Natural killer cell (primary cell): ENCODE results near the gene CEP57L1. TPM values are rescaled to one million over a fixed set of nuclear protein-coding genes. Genes with fewer than 3 reads are reported as not detected.

Experiments
- ATAC-seq, 3 donors: fragments of 150-1000 bp in 2 of 3; fragments of 200-7000 bp in 1 of 3; cut with Tn5 transposase; 1 replicate in 1 of 3; 2 replicates in 2 of 3; pipeline ENCODE4 v1.10.0; 2021; ENCODE audit warnings: mild to moderate bottlenecking in 2 of 3, moderate library complexity in 2 of 3
- DNase-seq, 2 donors: peaks; one replicate each; pipeline versions ENCODE4 v3.0.0 to v3.0.0-alpha.2; 2013 to 2021; ENCODE audit warnings: mixed read lengths in 1 of 2
- H3K27ac ChIP-seq: one replicate; pipeline ENCODE4 v1.5.1; 2013; ENCODE audit warnings: mild to moderate bottlenecking, low read length
- H3K27me3 ChIP-seq: one replicate; pipeline ENCODE4 v1.6.1; 2013; ENCODE audit warnings: low read length; ENCODE audit not compliant: control insufficient read depth, insufficient read depth
- H3K36me3 ChIP-seq: one replicate; pipeline ENCODE4 v1.6.1; 2013; ENCODE audit warnings: low read length; ENCODE audit not compliant: control insufficient read depth, insufficient read depth
- H3K4me1 ChIP-seq: one replicate; pipeline ENCODE4 v1.6.1; 2013; ENCODE audit warnings: low read length; ENCODE audit not compliant: control insufficient read depth, insufficient read depth
- H3K4me3 ChIP-seq: one replicate; pipeline ENCODE4 v1.5.1; 2013; ENCODE audit warnings: low read length
- H3K9me3 ChIP-seq: one replicate; pipeline ENCODE4 v1.6.1; 2013; ENCODE audit warnings: low read length; ENCODE audit not compliant: control insufficient read depth, insufficient read depth
- H3K27ac Mint-ChIP-seq, 2 donors: one replicate each; pipeline ENCODE4 v1.8.0; 2022; ENCODE audit warnings: mild to moderate bottlenecking in 2 of 2, mixed read lengths in 2 of 2, moderate library complexity in 1 of 2
- H3K27me3 Mint-ChIP-seq, 2 donors: one replicate each; pipeline ENCODE4 v1.8.0; 2022; ENCODE audit warnings: low read depth in 2 of 2, mixed read lengths in 2 of 2
- H3K36me3 Mint-ChIP-seq: one replicate; pipeline ENCODE4 v1.8.0; 2022; ENCODE audit warnings: mixed read lengths
- H3K4me1 Mint-ChIP-seq, 2 donors: one replicate each; pipeline ENCODE4 v1.8.0; 2022; ENCODE audit warnings: mixed read lengths in 2 of 2
- H3K4me3 Mint-ChIP-seq: one replicate; pipeline ENCODE4 v1.8.0; 2022; ENCODE audit warnings: mild to moderate bottlenecking, moderate library complexity, mixed read lengths
- H3K9me3 Mint-ChIP-seq, 2 donors: one replicate each; pipeline ENCODE4 v1.8.0; 2022; ENCODE audit warnings: mixed read lengths in 2 of 2
- CTCF ChIP-seq: fragments of 200-600 bp; IDR thresholded peaks from one replicate; pipeline ENCODE4 v1.8.0; 2022; ENCODE audit warnings: antibody characterized with exemption
- WGBS: methylation state at CpG from one replicate; pipeline ENCODE4 v1.1.7; 2013; ENCODE audit warnings: missing lambda C conversion rate; ENCODE audit not compliant: insufficient coverage; 5-methylcytosine and 5-hydroxymethylcytosine counted together
- intact Hi-C: fragments of 100-400 bp; cut with micrococcal nuclease; formaldehyde crosslinking; loops from one replicate; pipeline ENCODE4 v1.14.2; 2022
- total RNA-seq, 4 donors: library from RNA; stranded (reverse); fragments of 120-200 nt in 1 of 4; gene quantifications; one replicate each; pipeline versions ENCODE4 v1.2.3 to v1.2.4, GENCODE V29; 2013 to 2022

CEP57L1 gene
- total RNA-seq, 3 donors from 2014 or later (not counting 1 experiment from before 2014, with no cell fraction given): 8.9 to 12.5 (median 9.2) TPM

GRCh38 chr6:109060571-109060970, 34.7 kb upstream of the CEP57L1 start:
- Mint-ChIP-seq H3K36me3 (no peaks in the 10 kb centered on the region), H3K4me1 (peaks cover 42 to 48% of the 10 kb centered on the region in 2 donors), H3K27me3 (no peaks in the 10 kb centered on the region), H3K9me3 (no peaks in the 10 kb centered on the region), H3K27ac (peak overlapping the region; percentile 94 to 95), H3K4me3 (no peak overlapping the region)
- peak overlapping the region; percentile 85 for H3K27ac ChIP-seq
- DNase-seq (no peak), ATAC-seq (no peak)
- no peaks in the 10 kb centered on the region for H3K27me3 ChIP-seq
- WGBS: 77% methylated on average over 1 of the region's 2 CpGs
- intact Hi-C loops: loop anchor here (1.0 kb wide), 1 partner anchor 51 kb away; no protein-coding TSS in a partner anchor
- no peak for TF ChIP-seq CTCF
- no peaks in the 10 kb centered on the region for H3K36me3 ChIP-seq
- H3K4me3 ChIP-seq: no peak overlapping the region
- peaks cover 13% of the 10 kb centered on the region for H3K4me1 ChIP-seq
- no peaks in the 10 kb centered on the region for H3K9me3 ChIP-seq

- TF ChIP-seq CTCF: no peak
- Histone ChIP-seq H3K9me3 (no peaks in the 10 kb centered on the region), H3K4me3 (no peak overlapping the region), H3K36me3 (no peaks in the 10 kb centered on the region), H3K4me1 (peaks cover 13% of the 10 kb centered on the region), H3K27me3 (no peaks in the 10 kb centered on the region), H3K27ac (no peak overlapping the region)
- no peaks in the 10 kb centered on the region for H3K9me3 Mint-ChIP-seq
- no peak for DNase-seq
- H3K27me3 Mint-ChIP-seq: no peaks in the 10 kb centered on the region
- peak overlapping the region; percentile 42 to 64 for H3K27ac Mint-ChIP-seq
- H3K4me3 Mint-ChIP-seq: no peak overlapping the region
- 76% methylated on average over 3 of the region's 5 CpGs for WGBS
- no peaks in the 10 kb centered on the region for H3K36me3 Mint-ChIP-seq
- peaks cover 40 to 44% of the 10 kb centered on the region in 2 donors for H3K4me1 Mint-ChIP-seq
- ATAC-seq: no peak
- intact Hi-C loops: no loop called here
Observed at GRCh38 chr6:109062216-109062615, 33.1 kb upstream of the CEP57L1 start.

- Histone ChIP-seq H3K27ac (no peak overlapping the region), H3K36me3 (no peaks in the 10 kb centered on the region), H3K9me3 (no peaks in the 10 kb centered on the region), H3K4me3 (no peak overlapping the region), H3K27me3 (no peaks in the 10 kb centered on the region), H3K4me1 (peaks cover 13% of the 10 kb centered on the region)
- TF ChIP-seq CTCF: no peak
- Mint-ChIP-seq H3K36me3 (no peaks in the 10 kb centered on the region), H3K27ac (peak overlapping the region; percentile 2 to 47), H3K4me1 (peaks cover 44 to 46% of the 10 kb centered on the region in 2 donors), H3K4me3 (no peak overlapping the region), H3K9me3 (no peaks in the 10 kb centered on the region), H3K27me3 (no peaks in the 10 kb centered on the region)
- intact Hi-C loops: no loop called here
- peak in 1 of 2 donors; percentile 23 for DNase-seq
- 79% methylated on average over 4 of the region's 4 CpGs for WGBS
- ATAC-seq: no peak
Observed at GRCh38 chr6:109062767-109063352, 32.4 kb upstream of the CEP57L1 start.

- Histone ChIP-seq H3K36me3 (no peaks in the 10 kb centered on the region), H3K9me3 (no peaks in the 10 kb centered on the region), H3K4me3 (no peak overlapping the region), H3K4me1 (peaks cover 13% of the 10 kb centered on the region), H3K27ac (peak overlapping the region; percentile 35), H3K27me3 (no peaks in the 10 kb centered on the region)
- Mint-ChIP-seq H3K27me3 (no peaks in the 10 kb centered on the region), H3K36me3 (no peaks in the 10 kb centered on the region), H3K4me3 (no peak overlapping the region), H3K4me1 (peaks cover 28 to 40% of the 10 kb centered on the region in 2 donors), H3K27ac (peak overlapping the region; percentile 37 to 89), H3K9me3 (no peaks in the 10 kb centered on the region)
- intact Hi-C loops: loop anchor here (5.0 kb wide), 3 partner anchors 32 to 287 kb away; no protein-coding TSS in a partner anchor
- ATAC-seq (peak; percentile 52 to 61 (median 54)), DNase-seq (no peak)
- TF ChIP-seq CTCF: no peak
- WGBS: 45% methylated on average over 1 of the region's 2 CpGs
Observed at GRCh38 chr6:109069746-109070145, 25.6 kb upstream of the CEP57L1 start.
